ENCODE data around the gene CCDC87.

DNA sequence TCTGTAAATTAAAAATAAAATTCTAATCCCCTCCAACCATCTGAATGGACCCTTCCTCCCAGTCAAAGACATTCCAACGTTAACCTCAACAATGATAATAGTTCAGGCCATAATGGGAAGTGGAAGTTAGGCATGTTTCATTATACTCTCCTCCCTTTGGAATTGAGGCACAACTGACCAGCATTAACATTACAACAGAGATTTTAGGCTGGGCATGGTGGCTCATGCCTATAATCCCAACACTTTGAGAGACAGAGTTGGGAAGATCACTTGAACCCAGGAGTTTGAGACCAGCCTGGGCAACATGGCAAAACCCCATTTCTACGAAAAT, 22.0 kb downstream of the CCDC87 start:
- TF ChIP-seq, protein P1, sequence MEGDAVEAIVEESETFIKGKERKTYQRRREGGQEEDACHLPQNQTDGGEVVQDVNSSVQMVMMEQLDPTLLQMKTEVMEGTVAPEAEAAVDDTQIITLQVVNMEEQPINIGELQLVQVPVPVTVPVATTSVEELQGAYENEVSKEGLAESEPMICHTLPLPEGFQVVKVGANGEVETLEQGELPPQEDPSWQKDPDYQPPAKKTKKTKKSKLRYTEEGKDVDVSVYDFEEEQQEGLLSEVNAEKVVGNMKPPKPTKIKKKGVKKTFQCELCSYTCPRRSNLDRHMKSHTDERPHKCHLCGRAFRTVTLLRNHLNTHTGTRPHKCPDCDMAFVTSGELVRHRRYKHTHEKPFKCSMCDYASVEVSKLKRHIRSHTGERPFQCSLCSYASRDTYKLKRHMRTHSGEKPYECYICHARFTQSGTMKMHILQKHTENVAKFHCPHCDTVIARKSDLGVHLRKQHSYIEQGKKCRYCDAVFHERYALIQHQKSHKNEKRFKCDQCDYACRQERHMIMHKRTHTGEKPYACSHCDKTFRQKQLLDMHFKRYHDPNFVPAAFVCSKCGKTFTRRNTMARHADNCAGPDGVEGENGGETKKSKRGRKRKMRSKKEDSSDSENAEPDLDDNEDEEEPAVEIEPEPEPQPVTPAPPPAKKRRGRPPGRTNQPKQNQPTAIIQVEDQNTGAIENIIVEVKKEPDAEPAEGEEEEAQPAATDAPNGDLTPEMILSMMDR (IDR thresholded peaks at IDR 0.05): no peak
- no peak for TF ChIP-seq POLR2A (IDR thresholded peaks at IDR 0.05)
